HG03108 (cell line): ENCODE measurements around the gene PRICKLE4.

Experiments used
- ATAC-seq: cut with Tn5 transposase; IDR thresholded peaks from one replicate; pipeline ENCODE4 v1.9.1; 2021; ENCODE audit warnings: moderate library complexity; ENCODE audit not compliant: unreplicated experiment

PRICKLE4 gene, protein sequence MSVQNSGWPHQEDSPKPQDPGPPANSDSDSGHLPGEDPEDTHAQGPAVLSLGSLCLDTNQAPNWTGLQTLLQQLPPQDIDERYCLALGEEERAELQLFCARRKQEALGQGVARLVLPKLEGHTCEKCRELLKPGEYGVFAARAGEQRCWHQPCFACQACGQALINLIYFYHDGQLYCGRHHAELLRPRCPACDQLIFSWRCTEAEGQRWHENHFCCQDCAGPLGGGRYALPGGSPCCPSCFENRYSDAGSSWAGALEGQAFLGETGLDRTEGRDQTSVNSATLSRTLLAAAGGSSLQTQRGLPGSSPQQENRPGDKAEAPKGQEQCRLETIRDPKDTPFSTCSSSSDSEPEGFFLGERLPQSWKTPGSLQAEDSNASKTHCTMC

DNA sequence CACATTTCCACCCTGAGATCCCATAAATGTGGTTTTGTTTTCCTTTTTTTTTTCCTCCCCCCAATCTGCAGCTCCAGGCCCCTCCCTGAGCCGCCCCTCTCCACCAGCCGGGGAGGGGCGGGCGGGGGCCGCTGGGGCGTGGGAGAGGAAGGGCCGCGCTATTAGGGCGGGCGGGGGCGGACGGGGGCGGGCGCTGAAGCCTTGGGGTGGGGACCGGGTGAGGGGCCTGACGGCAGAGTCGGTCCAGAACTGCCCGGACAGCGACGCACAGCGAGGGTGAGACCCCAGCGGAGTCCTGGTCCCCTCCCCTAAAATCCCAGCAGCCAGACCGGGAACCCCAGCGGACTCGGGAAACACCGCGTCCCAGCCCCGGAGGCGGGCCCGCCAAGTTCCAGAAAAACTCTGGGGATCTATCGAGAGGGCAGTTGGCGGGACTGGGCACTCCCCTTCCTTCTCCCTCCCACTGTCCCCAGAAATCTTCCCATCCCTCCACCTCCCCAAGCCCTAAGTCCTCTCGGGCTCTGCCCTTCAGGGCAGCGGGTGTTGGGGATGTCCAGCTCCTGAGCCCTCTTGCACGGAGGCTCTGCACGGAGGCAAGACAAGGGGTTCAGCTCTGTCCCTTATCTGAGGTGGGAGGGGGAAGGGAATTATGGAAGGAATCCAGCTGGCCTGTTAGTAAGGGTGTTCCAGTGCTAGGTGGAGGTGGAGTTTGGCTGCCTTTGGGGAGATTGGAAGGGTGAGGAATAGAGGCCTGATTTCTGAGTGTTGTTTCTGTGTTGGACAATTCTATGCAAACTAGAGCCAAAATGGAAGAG is at the start of gene PRICKLE4:
Gene PRICKLE4, plus strand, starts transcription at position 232 of the 815 bp plus-strand sequence. CDS start 2,692 bp downstream, outside the sequence.
- ATAC-seq: no peak

DNA sequence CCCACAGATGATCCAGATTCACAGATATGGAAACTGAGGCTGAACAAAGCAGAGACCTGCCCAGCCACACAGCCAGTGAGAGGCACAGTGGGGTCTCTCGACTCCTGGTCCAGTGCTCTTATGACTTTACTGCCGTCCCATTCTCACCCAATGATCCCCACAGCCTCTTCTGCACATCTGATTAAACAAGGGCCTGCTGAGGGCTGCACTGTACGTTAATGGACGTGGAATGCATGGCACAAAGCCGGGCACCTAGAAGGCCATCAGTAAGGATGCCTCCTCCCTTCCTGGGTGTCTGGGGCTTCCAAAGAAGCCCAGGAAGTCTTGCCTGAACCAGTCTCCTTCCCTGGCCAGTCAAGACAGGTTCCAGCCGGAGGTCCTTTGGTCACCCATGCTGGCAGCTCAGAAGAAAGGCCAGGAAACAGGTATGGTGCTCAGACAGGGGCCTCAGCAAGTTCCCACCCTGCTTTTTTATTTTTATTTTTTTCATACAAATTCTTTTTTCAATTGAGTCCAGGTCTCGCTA is 49.0 kb upstream of the PRICKLE4 start:
- no peak for ATAC-seq

DNA sequence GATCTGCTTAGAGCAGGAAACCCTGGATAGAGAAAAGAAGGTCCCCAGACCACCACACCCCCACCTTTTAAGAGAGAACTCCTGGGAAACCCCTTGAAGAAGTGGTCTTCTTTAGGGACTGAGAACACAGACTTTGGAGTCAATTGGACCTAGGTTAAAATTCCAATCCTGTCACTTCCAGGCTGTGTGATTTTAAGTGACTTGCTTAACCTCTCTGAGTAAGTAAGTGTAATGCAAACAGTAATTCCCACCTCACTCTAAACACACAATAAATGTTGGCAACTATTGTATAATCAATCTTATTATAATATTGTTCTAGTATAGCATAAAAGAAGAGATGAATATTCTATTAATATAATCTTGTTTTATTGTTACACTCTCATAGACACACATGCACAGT is 48.4 kb upstream of the PRICKLE4 start:
- ATAC-seq: no peak

DNA sequence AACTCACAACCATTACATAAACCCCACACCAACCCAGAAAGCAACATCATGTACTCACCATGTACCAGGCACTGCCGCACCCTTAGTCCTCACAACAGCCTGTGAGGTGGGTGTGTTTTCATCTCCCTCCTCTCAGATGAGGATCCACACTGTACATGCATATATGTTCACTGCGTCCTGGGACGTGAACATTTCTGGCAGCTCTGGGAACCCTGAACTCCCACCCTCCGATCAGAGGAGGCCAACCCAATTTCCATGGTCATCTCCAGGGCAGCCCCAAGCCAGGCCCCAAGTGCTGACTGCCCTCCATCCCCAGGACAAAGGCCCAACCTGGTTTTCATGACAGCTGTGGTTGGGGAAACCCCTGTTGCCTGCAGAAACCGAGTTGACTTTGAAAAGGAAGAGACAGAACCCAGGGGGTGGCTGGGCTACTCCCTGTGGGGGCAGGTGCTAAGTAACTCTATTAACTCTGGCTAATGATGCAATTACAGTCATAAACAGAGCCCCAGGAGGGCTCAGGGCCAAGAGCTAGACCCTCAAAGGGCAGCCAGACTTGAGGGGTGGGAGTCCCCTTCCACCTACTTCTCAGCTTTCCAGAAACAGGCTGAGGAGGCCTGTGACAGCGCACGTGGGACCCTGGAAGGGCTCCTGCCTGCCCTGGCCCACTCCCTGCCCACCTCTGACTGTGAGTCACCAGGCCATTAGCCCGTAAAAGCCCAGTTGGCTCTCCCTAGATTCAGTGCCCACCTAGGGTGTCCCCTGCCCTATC is 47.8 kb upstream of the PRICKLE4 start:
- ATAC-seq: peak; percentile 30

DNA sequence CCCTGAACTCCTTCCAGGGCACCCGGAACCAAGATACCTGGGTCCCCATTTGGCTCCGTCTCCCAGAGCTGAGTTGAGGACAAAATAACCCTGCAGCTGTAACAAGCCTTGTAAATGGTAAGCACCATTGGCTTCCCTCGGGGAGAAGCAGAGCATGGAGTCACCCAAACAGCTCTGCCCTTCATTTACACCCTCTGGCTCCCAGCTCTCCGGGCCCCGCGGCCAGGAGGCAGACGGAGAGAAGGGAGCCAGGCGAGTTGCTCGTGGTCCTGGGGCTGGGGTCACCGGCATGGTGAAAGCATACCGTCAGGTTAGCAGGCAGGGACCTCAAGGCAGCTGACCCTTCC is 47.2 kb upstream of the PRICKLE4 start:
- no peak for ATAC-seq

DNA sequence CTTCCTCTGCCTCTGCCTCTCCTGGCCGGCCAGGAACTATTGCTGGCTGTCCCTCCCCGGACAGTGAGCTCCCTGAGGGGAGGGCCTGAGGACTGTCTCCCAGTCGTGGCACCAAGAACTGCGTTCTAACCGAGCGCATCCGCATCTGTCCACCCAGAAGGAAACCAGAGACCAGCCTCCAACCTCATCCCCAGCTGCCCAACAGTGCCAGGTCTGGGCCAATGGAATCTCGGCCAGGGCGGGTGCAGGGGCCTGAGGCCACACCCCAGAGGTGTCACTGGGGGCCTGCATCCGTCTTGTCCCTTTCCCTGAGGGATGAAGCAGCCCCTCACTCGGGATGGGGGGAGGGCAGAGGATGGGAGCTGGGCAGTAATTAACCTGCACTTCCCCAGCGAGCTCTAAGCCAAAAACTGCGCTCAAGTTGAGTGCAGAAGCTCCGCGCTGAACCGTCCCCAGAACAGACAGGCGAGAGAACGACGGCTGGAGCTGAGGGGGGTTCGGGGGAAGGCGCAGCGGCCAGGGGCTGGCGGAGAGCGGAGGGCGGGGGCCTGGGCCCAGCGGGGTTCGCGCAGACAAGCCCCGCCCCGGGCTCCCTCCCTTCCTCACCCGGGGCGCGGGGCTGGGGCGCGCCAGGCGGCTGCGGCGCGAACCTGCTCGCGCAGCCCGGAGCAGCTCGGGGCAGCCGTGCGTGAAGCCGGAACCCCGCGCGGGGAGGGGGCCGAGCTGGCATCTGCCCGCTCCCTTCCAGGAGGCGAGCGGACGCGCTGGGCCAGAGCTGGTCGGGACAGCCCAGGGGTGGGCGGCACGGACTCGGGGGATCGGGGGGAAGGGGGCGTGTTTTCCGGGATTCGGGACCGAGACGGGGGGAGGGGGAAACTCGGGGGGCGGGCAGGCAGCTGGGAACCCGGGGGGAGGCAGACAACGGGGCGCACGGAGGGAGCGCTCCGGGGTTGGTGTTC is 46.6 kb upstream of the PRICKLE4 start:
- ATAC-seq: peak; percentile 37

DNA sequence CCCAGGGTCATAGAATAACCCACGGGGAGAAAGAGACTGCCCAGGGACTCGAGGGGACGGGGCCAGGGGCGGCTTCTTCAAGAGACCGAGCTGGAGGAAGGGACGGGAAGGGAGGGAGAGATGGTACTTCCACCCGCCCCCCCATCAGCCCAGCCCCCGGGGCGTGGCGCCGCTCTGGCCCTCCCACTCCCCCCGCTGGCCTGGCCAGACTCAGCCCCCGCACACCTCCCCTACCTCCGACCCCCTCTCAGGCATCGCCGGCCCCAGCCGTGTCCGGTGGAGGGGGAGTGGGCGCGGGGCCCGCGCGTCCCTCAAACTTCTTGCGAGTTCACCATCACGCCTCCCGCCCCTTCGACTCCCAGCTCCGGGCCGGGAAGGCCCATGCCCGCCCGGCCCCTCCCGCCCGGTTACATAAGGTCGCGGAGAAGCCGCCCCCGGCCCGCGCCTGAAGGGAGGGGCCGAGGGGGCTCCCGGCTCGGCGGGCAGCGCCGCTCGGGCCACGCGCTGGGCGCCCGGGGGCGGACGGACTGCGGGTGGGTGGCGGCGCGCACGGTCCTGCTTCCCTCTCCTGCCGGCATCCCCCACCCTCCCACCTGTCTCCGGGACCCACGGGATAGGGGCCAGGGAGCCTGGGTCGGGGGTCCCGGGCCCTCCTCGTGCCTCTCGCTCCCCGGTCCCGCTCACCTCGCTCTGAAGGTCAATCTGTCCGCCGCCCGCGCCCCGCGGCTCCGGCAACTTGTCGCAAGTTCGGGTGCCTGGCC is 45.7 kb upstream of the PRICKLE4 start:
- ATAC-seq: peak; percentile 17

DNA sequence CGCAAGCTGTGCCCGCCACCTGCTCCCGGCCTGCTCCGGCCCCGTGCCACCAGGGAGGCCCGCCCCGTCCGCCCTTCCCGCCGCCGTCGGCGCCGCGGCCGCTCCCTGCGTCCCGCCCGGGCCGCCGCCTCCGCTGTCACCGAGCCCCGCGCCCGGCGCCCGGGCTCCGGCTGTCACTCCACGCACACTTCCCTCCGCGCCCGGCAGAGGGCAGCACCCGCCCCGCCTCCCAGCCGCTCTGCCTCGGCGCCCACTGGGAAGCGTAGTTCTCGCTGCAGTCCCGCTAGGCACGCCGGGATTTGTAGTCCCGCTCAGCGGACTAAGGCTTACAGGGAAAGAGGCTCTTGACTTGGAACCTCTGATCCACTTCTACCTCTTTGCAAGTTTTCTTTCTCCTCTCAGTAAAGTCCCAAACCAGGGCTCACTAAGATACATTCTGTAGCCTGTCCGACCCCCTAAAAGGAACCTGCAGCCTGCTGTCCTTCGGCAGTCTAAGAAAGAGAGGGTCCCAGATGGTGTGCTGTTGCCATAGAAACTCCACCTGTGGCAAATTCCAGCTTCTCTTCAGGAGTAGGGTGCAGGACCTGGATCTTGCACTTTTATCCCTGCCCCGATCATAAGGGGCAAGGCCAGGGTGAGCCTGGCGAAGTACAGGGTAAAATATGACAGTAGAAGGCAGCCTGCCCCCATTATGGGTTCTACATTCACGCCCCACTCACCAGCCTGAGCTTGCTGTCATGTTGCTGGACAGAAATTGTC is 45.0 kb upstream of the PRICKLE4 start, which contains the start of gene TFEB:
Gene TFEB, minus strand, starts transcription at position 182 of the 759 bp plus-strand sequence. CDS start 44,395 bp downstream, outside the sequence.
- ATAC-seq: peak; percentile 41

DNA sequence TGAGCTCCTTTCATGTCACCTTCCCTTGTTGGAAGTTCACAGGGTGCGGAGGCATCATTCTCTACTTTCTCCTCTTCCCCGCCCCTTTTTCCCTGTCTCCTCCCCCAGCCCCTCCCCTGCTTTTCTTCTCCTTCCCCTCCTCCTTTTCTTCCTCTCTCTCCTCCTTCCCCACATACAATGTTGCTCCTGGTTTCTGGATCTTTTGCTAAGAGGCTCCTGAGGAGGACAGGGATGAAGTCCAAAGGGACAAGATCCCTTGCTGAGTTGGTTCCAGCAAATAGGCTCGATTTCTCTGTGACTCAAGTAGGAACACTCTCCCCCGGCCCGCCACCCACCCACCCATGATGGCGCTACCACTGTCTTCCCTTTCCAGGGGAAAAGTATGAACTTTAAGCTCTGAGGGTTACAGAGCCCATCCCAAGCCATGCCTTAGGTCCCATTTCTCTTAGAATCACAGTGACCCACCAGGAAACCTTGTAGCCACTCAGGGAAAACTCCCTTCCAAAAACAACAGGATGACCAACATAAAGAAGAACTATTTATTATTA is 44.3 kb upstream of the PRICKLE4 start:
- ATAC-seq: no peak

DNA sequence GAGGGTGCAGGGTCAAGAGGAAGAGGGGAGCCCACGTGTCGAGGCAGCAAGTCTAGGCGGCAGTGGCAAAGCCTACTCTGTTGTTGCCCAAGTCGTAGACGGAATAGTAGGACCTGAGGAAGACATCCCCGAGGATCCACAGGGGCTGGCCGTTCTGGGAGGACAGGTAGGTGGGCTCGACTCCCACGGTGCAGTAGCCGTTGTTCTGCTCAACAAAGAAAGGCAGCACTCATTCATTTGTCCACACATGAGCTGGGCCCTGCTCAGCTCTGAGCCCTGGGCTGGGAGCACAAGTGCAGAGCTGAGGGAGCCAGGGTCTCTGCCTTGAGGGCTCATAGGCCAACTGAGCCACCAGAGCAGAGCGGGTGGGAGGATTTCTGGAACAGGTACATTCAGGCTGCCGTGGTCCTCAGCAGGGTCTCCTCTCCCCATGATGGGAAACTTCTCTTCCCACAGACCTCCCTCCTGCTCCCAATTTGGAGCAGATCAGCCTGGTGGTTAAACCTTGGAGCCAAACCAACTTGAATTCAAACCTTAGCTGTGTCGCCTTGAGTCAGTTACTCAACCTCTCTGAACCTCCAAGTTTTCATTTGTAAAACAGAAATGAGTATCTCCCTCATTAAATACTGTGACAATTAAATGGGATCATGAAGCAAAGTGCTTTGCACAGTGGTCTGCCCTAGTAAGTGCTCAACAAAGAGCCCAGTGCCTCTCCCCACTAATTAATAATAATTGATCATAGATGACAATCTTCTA is 43.6 kb upstream of the PRICKLE4 start:
- ATAC-seq: no peak

DNA sequence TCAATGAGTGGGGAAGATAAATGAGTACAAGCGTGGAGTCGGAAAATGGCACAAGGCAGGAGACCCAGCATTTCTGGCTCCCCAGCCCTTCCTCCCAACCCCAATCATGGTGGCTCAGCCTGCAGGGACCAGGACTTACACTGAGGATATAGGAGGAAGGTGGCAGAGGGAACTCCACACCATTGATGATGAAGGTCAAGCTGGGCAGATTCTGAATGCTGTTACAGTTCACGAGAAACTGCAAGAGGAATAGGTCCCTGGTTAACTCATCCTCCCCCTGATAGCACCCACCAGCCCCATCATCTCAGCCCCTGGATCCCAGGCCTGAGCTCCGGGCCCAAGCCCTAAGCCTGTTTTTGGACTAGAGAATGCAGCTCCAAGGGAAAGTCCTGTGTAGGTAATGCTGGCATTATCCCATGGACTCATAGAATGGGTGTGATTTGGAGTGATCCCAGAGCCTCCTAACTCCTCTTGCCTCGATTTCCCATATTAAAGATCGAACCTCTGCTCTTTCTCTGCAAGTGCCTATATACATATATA is 42.9 kb upstream of the PRICKLE4 start:
- no peak for ATAC-seq

DNA sequence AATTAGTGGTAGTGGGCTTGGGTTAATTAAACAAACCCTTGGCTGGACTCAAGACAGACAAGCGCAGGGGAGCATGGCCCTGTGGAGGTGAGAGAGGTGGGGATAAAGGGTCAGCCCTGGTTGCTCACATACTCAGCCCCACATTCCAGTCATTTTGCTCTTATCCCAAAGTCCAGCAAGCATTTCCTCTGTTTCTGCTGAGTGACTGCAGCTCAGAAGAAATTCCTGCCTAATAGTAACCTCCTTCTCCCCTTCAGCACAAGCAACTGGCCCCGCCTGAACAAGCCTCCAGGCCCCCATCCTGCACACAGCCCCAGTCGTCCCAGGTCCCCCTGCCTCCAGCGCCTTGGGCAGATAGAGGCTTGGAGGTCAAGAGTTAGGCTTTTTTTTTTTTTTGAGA is 41.5 kb upstream of the PRICKLE4 start:
- no peak for ATAC-seq

DNA sequence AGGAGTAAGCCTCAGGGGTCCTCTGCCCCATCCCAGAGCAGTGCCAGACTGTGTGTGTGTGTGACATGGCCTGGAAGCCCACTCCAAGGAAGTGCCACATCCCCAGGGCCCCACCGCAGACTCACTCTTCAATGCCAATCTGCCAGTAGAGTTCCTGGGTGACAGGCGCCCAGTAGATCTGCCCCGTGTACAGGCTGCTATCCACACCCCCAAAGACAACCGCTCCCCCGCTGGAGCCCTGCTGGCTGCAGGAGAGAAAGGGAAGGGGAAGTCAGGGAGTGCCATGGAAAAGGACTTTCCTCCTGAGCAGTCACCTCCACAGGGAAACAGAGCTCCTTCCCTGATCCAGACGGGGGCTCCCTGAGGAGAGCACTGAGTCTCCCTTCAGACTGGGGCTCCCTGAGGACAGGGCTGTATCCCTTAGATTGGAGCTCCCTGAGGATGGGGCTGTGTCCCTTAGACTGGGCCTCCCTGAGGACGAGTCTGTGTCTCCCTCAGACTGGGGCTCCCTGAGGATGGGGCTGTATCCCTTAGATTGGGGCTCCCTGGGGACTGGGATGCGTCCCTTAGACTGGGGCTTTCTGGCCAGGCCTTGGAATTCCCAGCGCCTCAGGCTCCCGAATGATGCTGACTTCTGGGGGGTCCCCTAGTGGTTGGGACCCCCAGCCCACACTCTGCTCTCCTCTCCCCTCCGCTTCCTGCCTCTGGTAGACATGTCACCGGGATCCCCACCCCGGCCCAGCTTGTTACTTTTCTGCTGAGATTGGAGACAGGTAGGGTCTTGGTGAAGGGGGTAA is 40.0 kb upstream of the PRICKLE4 start:
- ATAC-seq: no peak

DNA sequence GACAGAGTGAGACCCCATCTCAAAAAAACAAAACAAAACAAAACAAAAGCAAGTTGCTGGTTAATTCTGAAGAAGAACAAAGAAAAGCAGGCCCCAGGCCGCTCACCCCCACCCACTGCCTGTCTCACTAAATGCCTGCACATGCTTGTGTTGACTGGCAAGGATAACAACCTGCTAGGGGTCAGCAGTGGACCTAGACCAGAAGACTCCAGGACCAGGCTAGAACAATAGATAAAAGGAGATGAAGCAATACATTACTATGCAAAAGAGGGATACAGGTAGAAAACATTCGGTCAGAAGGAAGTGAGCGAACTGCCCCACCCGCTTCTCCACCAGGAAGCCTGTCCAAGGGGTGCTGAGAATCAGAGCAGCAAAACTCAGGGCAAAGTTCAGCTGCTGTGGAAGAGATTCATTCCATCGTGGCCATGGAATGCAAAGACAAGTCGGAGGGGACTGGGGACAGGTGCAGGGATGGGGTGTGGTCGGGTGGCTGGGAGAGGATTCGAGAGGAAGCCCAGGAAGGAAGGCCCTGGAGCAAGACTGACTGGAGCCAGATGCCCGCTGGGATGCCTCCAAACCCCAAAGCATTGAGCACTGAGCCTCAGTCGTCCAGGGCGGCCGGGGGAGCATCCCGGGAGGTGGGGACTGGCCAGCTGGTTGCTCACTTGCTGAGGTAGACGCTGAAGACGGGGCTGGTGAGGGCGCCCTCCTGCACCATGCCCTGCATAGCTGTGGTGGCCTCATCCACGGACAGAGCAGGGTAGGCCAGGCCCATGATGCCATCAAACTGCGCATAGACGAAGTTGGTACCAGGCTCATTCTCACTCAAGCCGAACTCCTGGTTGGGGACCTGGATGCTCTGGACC is 38.7 kb upstream of the PRICKLE4 start:
- no peak for ATAC-seq
